ENCODE data around the gene MRFAP1L1. TPM values are rescaled to one million over a fixed set of nuclear protein-coding genes. Genes with fewer than 3 reads are reported as not detected.

Gene MRFAP1L1
- total and polyA plus RNA-seq, 9 of the 15 experiments (the other 6 are each of a cell fraction or from before 2014, with no cell fraction given): 37.6 to 111 (median 83.8) TPM

- TF ChIP-seq AFF4 (CRISPR knock-in tag; IDR thresholded peaks at IDR 0.05): peak; percentile 80
- TF ChIP-seq ZNF589 (CRISPR knock-in tag; IDR thresholded peaks at IDR 0.05; ENCODE audit: low read depth): peak; percentile 85
- no peak for TF ChIP-seq BDP1 (IDR thresholded peaks at IDR 0.05; ENCODE audit: insufficient read depth, insufficient read length)
- no peak for TF ChIP-seq MCM3 (IDR thresholded peaks at IDR 0.05)
- peak in 1 of 2 experiments; percentile 14; a peak in 2 of 4 replicates for TF ChIP-seq FOXA3 (CRISPR knock-in tag; conservative IDR thresholded peaks at IDR 0.05 in 1 of 2, IDR thresholded peaks at IDR 0.05 in 1 of 2)
- TF ChIP-seq SLC30A9 (CRISPR knock-in tag; IDR thresholded peaks at IDR 0.05): no peak
- no peak for TF ChIP-seq CHCHD3 (CRISPR knock-in tag; IDR thresholded peaks at IDR 0.05)
- no peak for TF ChIP-seq RFX7 (CRISPR knock-in tag; IDR thresholded peaks at IDR 0.05)
- TF ChIP-seq SIN3B (IDR thresholded peaks at IDR 0.05; ENCODE audit: low read depth): peak; percentile 74
- TF ChIP-seq ZNF324 (CRISPR knock-in tag; IDR thresholded peaks at IDR 0.05): 0 out of 2 replicates have a peak, but pooled peaks have one; percentile 23
- no peak for TF ChIP-seq SREBF1 (IDR thresholded peaks at IDR 0.05; ENCODE audit: borderline replicate concordance, low read depth, low read length)
- no peak for TF ChIP-seq STAG1 (CRISPR knock-in tag; IDR thresholded peaks at IDR 0.05; ENCODE audit: borderline replicate concordance)
- TF ChIP-seq MAFF (IDR thresholded peaks at IDR 0.05; ENCODE audit: low read length): no peak
- TF ChIP-seq ZSCAN32 (CRISPR knock-in tag; IDR thresholded peaks at IDR 0.05): no peak
- no peak for TF ChIP-seq ZNF407 (IDR thresholded peaks at IDR 0.05; ENCODE audit: low read depth)
- TF ChIP-seq TCF7 (IDR thresholded peaks at IDR 0.05; ENCODE audit: borderline replicate concordance): no peak
- TF ChIP-seq NR2F6 (CRISPR knock-in tag; IDR thresholded peaks at IDR 0.05): no peak
These were observed 35.8 kb downstream of the MRFAP1L1 start (continued) for GRCh38 chr4:6673660-6674499.
